HL-60 (cell line): Measurements from ENCODE around the gene MCM7.
A peak's percentile ranks its signal among the peaks of the same experiment; 100 is the strongest.

Experiments used
- DNase-seq, 2 experiments: peaks; one replicate each; pipeline ENCODE4 v3.0.0-alpha.2; 2010 to 2020; ENCODE audit warnings: low read depth in 1 of 2, low spot score in 1 of 2
- H3K27ac ChIP-seq: fragments of 250-450 bp; sonication (Bioruptor Pico); replicated peaks from 2 replicates; pipeline ENCODE4 v1.5.1; 2020; ENCODE audit warnings: mild to moderate bottlenecking, moderate library complexity
- H3K27me3 ChIP-seq: fragments of 250-450 bp; sonication (Bioruptor Pico); 2 replicates; pipeline ENCODE4 v1.5.1; 2021; ENCODE audit warnings: mild to moderate bottlenecking, moderate library complexity; ENCODE audit not compliant: insufficient read depth, poor library complexity, severe bottlenecking
- H3K4me3 ChIP-seq: replicated peaks from 2 replicates; pipeline ENCODE4 v1.5.1; 2011; ENCODE audit warnings: mild to moderate bottlenecking, control low read depth, low read length; ENCODE audit not compliant: insufficient read depth
- GABPA ChIP-seq: IDR thresholded peaks from 2 replicates; pipeline ENCODE4 v1.6.1; 2012; ENCODE audit warnings: low read depth
- POLR2AphosphoS5 ChIP-seq: IDR thresholded peaks from 2 replicates; pipeline ENCODE4 v1.6.1; 2012; ENCODE audit warnings: low read depth
- SPI1 ChIP-seq: IDR thresholded peaks from 2 replicates; pipeline ENCODE4 v1.6.1; 2012; ENCODE audit warnings: low read depth, mild to moderate bottlenecking, borderline replicate concordance
- TF ChIP-seq, protein P1 (sequence below): IDR thresholded peaks from one replicate; pipeline ENCODE4 v1.5.1; 2011; ENCODE audit warnings: low read length, control low read depth, inconsistent platforms; ENCODE audit not compliant: insufficient read depth
- TF ChIP-seq, protein P2 (sequence below): IDR thresholded peaks from 2 replicates; pipeline ENCODE4 v1.6.1; 2012; ENCODE audit warnings: low read depth; ENCODE audit not compliant: insufficient replicate concordance

MCM7 gene

DNA sequence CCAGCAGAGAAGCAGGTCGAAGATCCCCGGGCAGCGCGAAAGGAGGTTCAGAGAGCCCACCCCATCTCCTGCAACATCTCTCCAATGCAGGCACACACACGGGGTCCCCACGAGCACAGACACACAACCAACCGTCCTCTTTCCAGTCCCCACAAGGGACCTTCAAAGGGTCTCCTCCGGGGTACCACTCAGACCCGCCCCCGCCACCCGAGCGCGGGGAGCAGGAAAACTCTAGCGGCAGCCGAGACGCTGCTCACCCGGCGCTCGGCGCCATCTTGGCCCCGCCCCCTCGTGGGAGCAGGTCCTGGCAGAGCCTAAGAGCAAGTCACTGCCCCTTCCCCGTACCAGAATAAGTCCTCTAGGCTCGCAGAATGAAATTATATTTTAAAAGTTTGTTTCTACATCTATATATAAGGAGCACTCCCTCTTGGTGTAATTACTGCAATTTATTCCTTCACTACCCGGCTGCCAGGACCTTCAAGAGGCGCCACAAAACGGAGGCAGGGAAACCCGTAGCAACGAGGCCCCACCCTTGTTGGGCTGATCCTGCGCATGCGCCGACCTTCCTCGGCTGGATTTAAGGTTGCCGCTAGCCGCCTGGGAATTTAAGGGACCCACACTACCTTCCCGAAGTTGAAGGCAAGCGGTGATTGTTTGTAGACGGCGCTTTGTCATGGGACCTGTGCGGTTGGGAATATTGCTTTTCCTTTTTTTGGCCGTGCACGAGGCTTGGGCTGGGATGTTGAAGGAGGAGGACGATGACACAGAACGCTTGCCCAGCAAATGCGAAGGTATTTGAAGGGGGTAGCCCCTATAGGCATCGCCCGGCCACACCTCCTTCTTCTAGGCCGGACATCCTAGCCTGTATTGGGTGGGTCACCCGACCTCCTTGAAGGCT, 18.1 kb upstream of the MCM7 start, which contains the start of the genes CNPY4 and TAF6:
CNPY4 (plus strand) TSS at position 563 of the 898 bp plus-strand sequence; CDS start at position 674, 111 bp downstream.
TAF6 (minus strand) TSS at position 287 of the 898 bp plus-strand sequence. CDS start 5,149 bp downstream, outside the sequence.
- TF ChIP-seq, protein P1, sequence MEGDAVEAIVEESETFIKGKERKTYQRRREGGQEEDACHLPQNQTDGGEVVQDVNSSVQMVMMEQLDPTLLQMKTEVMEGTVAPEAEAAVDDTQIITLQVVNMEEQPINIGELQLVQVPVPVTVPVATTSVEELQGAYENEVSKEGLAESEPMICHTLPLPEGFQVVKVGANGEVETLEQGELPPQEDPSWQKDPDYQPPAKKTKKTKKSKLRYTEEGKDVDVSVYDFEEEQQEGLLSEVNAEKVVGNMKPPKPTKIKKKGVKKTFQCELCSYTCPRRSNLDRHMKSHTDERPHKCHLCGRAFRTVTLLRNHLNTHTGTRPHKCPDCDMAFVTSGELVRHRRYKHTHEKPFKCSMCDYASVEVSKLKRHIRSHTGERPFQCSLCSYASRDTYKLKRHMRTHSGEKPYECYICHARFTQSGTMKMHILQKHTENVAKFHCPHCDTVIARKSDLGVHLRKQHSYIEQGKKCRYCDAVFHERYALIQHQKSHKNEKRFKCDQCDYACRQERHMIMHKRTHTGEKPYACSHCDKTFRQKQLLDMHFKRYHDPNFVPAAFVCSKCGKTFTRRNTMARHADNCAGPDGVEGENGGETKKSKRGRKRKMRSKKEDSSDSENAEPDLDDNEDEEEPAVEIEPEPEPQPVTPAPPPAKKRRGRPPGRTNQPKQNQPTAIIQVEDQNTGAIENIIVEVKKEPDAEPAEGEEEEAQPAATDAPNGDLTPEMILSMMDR: no peak
- TF ChIP-seq, protein P2, sequence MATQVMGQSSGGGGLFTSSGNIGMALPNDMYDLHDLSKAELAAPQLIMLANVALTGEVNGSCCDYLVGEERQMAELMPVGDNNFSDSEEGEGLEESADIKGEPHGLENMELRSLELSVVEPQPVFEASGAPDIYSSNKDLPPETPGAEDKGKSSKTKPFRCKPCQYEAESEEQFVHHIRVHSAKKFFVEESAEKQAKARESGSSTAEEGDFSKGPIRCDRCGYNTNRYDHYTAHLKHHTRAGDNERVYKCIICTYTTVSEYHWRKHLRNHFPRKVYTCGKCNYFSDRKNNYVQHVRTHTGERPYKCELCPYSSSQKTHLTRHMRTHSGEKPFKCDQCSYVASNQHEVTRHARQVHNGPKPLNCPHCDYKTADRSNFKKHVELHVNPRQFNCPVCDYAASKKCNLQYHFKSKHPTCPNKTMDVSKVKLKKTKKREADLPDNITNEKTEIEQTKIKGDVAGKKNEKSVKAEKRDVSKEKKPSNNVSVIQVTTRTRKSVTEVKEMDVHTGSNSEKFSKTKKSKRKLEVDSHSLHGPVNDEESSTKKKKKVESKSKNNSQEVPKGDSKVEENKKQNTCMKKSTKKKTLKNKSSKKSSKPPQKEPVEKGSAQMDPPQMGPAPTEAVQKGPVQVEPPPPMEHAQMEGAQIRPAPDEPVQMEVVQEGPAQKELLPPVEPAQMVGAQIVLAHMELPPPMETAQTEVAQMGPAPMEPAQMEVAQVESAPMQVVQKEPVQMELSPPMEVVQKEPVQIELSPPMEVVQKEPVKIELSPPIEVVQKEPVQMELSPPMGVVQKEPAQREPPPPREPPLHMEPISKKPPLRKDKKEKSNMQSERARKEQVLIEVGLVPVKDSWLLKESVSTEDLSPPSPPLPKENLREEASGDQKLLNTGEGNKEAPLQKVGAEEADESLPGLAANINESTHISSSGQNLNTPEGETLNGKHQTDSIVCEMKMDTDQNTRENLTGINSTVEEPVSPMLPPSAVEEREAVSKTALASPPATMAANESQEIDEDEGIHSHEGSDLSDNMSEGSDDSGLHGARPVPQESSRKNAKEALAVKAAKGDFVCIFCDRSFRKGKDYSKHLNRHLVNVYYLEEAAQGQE: peak; percentile 84
- TF ChIP-seq SPI1 (no peak), POLR2AphosphoS5 (peak; percentile 57; the same call in 1 of the 2 replicates), GABPA (no peak)
- no peaks in the 10 kb centered on the region for H3K27me3 ChIP-seq
- peak; percentile 86 to 96 for DNase-seq

DNA sequence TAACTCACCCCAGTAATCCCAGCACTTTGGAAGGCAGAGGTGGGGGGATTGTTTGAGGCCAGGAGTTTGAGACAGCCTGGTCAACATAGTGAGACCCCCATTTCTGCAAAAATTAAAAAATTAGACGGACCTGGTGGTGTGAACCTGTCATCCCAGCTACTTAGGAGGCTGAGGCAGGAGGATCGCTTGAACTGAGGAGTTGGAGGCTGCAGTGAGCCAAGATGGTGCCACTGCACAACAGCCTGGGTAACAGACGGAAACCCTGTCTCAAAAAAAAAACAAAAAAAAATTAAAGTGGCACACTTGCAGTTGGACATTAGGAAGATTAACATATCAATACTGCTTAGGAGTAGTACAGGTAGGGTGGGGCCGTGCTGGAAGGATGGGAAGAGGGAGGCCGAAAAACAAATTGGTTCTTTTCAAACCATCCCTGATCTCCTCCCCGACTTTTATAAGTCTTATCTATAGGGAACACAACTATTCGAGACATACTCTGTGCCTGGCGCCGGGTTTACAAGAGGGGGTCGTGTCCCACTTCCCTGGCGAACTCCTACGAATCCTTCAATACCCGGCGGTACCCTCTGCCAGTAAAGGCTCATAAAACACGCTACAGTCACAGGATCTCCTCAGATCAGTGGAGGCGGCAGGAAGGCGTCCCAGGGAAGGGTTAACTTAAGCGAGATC, 17.3 kb upstream of the MCM7 start:
- no peak for DNase-seq
- no peaks in the 10 kb centered on the region for H3K27me3 ChIP-seq
- TF ChIP-seq, protein P1: no peak
- no peak for TF ChIP-seq POLR2AphosphoS5
- no peak for TF ChIP-seq GABPA
- TF ChIP-seq, protein P2: no peak
- TF ChIP-seq SPI1: no peak
- H3K27ac ChIP-seq: peak overlapping the region; percentile 97
- H3K4me3 ChIP-seq: peak overlapping the region; percentile 67

More for the DNA sequence above, 18.1 kb upstream of the MCM7 start, which contains the start of the genes CNPY4 and TAF6:
- H3K4me3 ChIP-seq: peak within 1 kb of the TSS; percentile 77
- H3K27ac ChIP-seq: peak within 1 kb of the TSS; percentile 97

DNA sequence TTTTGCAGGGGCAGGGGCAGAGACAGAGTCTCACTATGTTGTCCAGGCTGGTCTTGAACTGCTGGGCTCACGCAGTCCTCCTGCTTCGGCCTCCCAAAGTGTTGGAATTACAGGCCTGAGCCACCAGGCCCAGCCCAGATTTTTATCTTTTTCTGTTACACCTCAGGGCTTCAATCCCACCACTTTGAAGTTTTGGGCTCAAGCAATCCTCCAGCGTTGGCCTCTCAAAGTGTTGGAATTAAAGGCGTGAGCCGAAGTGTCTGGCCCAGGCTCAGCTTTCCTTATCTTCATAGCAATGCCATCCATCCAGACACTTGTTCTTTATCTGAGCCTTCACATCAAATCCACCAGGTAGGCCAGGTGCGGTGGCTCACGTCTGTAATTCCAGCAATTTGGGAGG, 13.8 kb upstream of the MCM7 start:
- Histone ChIP-seq H3K27ac (no peak overlapping the region), H3K4me3 (no peak overlapping the region), H3K27me3 (no peaks in the 10 kb centered on the region)
- TF ChIP-seq SPI1 (no peak), GABPA (no peak), POLR2AphosphoS5 (no peak)
- TF ChIP-seq, protein P2: no peak
- TF ChIP-seq, protein P1: no peak
- DNase-seq: no peak
